SH-SY5Y (cell line): ENCODE measurements around the gene DUSP14.

ENCODE experiments used
- GATA2 ChIP-seq: IDR thresholded peaks from 2 replicates; pipeline ENCODE4 v1.6.1; 2011; ENCODE audit warnings: mild to moderate bottlenecking, low read depth, low read length
- GATA3 ChIP-seq: IDR thresholded peaks from 2 replicates; pipeline ENCODE4 v1.6.1; 2011; ENCODE audit warnings: low read depth, mild to moderate bottlenecking, low read length, moderate library complexity

- no peak for TF ChIP-seq GATA2
- TF ChIP-seq GATA3, result no peak
Measured at GRCh38 chr17:37555386-37555785, 65.7 kb downstream of the DUSP14 start.
